GM23338 (cell line): Measurements from ENCODE around the gene CD40. TPM values are rescaled to one million over a fixed set of nuclear protein-coding genes. Genes with fewer than 3 reads are reported as not detected.

Experiments used
- ATAC-seq: fragments of 200-7000 bp; cut with Tn5 transposase; 3 replicates; pipeline ENCODE4 v1.9.1; 2020
- DNase-seq: peaks from one replicate; pipeline ENCODE4 v3.0.0-alpha.2; 2015; ENCODE audit warnings: low spot score
- H2AFZ ChIP-seq: fragments of 200-600 bp; sonication (generic); 2 replicates; pipeline ENCODE4 v1.8.0; 2016; ENCODE audit warnings: antibody characterized with exemption, mild to moderate bottlenecking, moderate library complexity
- H3F3A ChIP-seq: fragments of 200-600 bp; sonication (generic); replicated peaks from 2 replicates; pipeline ENCODE4 v1.8.0; 2017; ENCODE audit warnings: antibody characterized with exemption, mixed run types, low read depth
- H3K27ac ChIP-seq: fragments of 200-600 bp; sonication (generic); 2 replicates; pipeline ENCODE4 v1.6.1; 2016; ENCODE audit warnings: low read depth
- H3K27me3 ChIP-seq: fragments of 200-600 bp; sonication (generic); 2 replicates; pipeline ENCODE4 v1.8.0; 2016; ENCODE audit warnings: mild to moderate bottlenecking, mixed run types, moderate library complexity; ENCODE audit not compliant: insufficient read depth
- H3K36me3 ChIP-seq: fragments of 200-600 bp; sonication (generic); 2 replicates; pipeline ENCODE4 v1.8.0; 2016; ENCODE audit warnings: mild to moderate bottlenecking; ENCODE audit not compliant: insufficient read depth
- H3K4me1 ChIP-seq: fragments of 200-600 bp; sonication (generic); 2 replicates; pipeline ENCODE4 v1.8.0; 2016; ENCODE audit warnings: mild to moderate bottlenecking, moderate library complexity; ENCODE audit not compliant: insufficient read depth
- H3K4me2 ChIP-seq: fragments of 200-600 bp; sonication (generic); 2 replicates; pipeline ENCODE4 v1.7.1; 2017; ENCODE audit warnings: mixed run types
- H3K4me3 ChIP-seq: fragments of 200-600 bp; sonication (generic); 2 replicates; pipeline ENCODE4 v1.6.1; 2016; ENCODE audit warnings: mixed run types
- H3K79me2 ChIP-seq: fragments of 200-600 bp; sonication (generic); replicated peaks from 2 replicates; pipeline ENCODE4 v1.8.0; 2017; ENCODE audit warnings: mild to moderate bottlenecking; ENCODE audit not compliant: insufficient read depth
- H3K9me2 ChIP-seq: fragments of 200-600 bp; sonication (generic); 2 replicates; pipeline ENCODE4 v1.8.0; 2017; ENCODE audit not compliant: insufficient read depth
- H4K20me1 ChIP-seq: fragments of 200-600 bp; sonication (generic); replicated peaks from 2 replicates; pipeline ENCODE4 v1.8.0; 2017; ENCODE audit warnings: mild to moderate bottlenecking; ENCODE audit not compliant: insufficient read depth
- H3K27ac Mint-ChIP-seq: 2 replicates; pipeline ENCODE4 v1.8.0; 2020; ENCODE audit warnings: inconsistent platforms, mild to moderate bottlenecking, moderate library complexity, mixed read lengths
- H3K27me3 Mint-ChIP-seq: 3 replicates; pipeline ENCODE4 v1.8.0; 2022; ENCODE audit warnings: low read depth, mild to moderate bottlenecking, moderate library complexity, mixed read lengths, inconsistent platforms; ENCODE audit not compliant: insufficient read depth, poor library complexity
- H3K36me3 Mint-ChIP-seq: 3 replicates; pipeline ENCODE4 v1.8.0; 2021; ENCODE audit warnings: low read depth, mild to moderate bottlenecking, inconsistent platforms, moderate library complexity, mixed read lengths
- H3K4me1 Mint-ChIP-seq: 3 replicates; pipeline ENCODE4 v1.8.0; 2020; ENCODE audit warnings: mild to moderate bottlenecking, inconsistent platforms, mixed read lengths
- H3K4me3 Mint-ChIP-seq: 3 replicates; pipeline ENCODE4 v1.8.0; 2021; ENCODE audit warnings: moderate library complexity, mild to moderate bottlenecking, inconsistent platforms, mixed read lengths
- H3K9me3 Mint-ChIP-seq: 3 replicates; pipeline ENCODE4 v1.8.0; 2020; ENCODE audit warnings: moderate library complexity, mild to moderate bottlenecking, inconsistent platforms, mixed read lengths
- CREB1 ChIP-seq: fragments of 250-450 bp; sonication (Bioruptor Pico); IDR thresholded peaks from 2 replicates; pipeline ENCODE4 v1.5.0; 2020; ENCODE audit warnings: low read depth, mild to moderate bottlenecking, moderate library complexity
- CTCF ChIP-seq, 2 experiments: fragments of 200-600 bp in 1 of 2; sonication (generic) in 1 of 2; conservative IDR thresholded peaks; 2 replicates each; pipeline versions ENCODE4 v1.5.1 to v1.6.1; 2016 to 2017; ENCODE audit warnings: antibody characterized with exemption in 2 of 2, low read depth in 2 of 2, mild to moderate bottlenecking in 2 of 2, moderate library complexity in 1 of 2
- ETS1 ChIP-seq: IDR thresholded peaks from 2 replicates; pipeline ENCODE4 v1.6.1; 2016; ENCODE audit warnings: antibody characterized with exemption
- EZH2 ChIP-seq: fragments of 200-600 bp; sonication (generic); IDR thresholded peaks from one replicate; pipeline ENCODE4 v1.8.0; 2017; ENCODE audit warnings: antibody characterized with exemption, mild to moderate bottlenecking, low read depth; ENCODE audit not compliant: unreplicated experiment
- EZH2phosphoT487 ChIP-seq: fragments of 200-600 bp; sonication (generic); IDR thresholded peaks from one replicate; pipeline ENCODE4 v1.8.1; 2018; ENCODE audit warnings: antibody characterized with exemption; ENCODE audit not compliant: unreplicated experiment
- JUNB ChIP-seq: IDR thresholded peaks from one replicate; pipeline ENCODE4 v1.6.1; 2016; ENCODE audit warnings: antibody characterized with exemption; ENCODE audit not compliant: unreplicated experiment
- NANOG ChIP-seq: IDR thresholded peaks from 2 replicates; pipeline ENCODE4 v1.6.1; 2016; ENCODE audit warnings: antibody characterized with exemption, borderline replicate concordance
- POLR2AphosphoS5 ChIP-seq: IDR thresholded peaks from 2 replicates; pipeline ENCODE4 v1.6.1; 2016; ENCODE audit warnings: antibody characterized with exemption, low read depth
- REST ChIP-seq: IDR thresholded peaks from one replicate; pipeline ENCODE4 v1.6.1; 2018; ENCODE audit warnings: antibody characterized with exemption; ENCODE audit not compliant: unreplicated experiment
- STAT1 ChIP-seq: IDR thresholded peaks from one replicate; pipeline ENCODE4 v1.6.1; 2016; ENCODE audit warnings: antibody characterized with exemption; ENCODE audit not compliant: unreplicated experiment
- ZNF114 ChIP-seq: fragments of 250-450 bp; sonication (Bioruptor Pico); IDR thresholded peaks from 2 replicates; pipeline ENCODE4 v1.5.0; 2020; ENCODE audit warnings: mild to moderate bottlenecking, moderate library complexity
- ZNF331 ChIP-seq: fragments of 250-450 bp; sonication (Bioruptor Pico); IDR thresholded peaks from 2 replicates; pipeline ENCODE4 v1.5.0; 2020; ENCODE audit warnings: low read depth, mild to moderate bottlenecking, moderate library complexity
- ZNF462 ChIP-seq: fragments of 250-450 bp; sonication (Bioruptor Pico); IDR thresholded peaks from 2 replicates; pipeline ENCODE4 v1.5.0; 2020; ENCODE audit warnings: mild to moderate bottlenecking, moderate library complexity
- polyA plus RNA-seq: library from polyadenylated mRNA; unstranded; fragments of >200 nt; fragmentation: Nextera tagmentation; extraction: Ambion mirVana; gene quantifications from 2 replicates; pipeline ENCODE4 v1.2.1, GENCODE V29; 2016
- total RNA-seq: library from RNA; depleted of rRNA; stranded (reverse); fragments of >200 nt; shearing (Covaris generic); gene quantifications from 2 replicates; pipeline ENCODE4 v1.2.3, GENCODE V29; 2014

Gene CD40
- total and polyA plus RNA-seq, 2 experiments from 2014 or later, result 15.4 to 18.9 TPM

- no peaks in the 10 kb centered on the region for H3K9me2 ChIP-seq
- peak overlapping the region; percentile 58 for H3K4me2 ChIP-seq
- peaks cover 11% of the 10 kb centered on the region for H4K20me1 ChIP-seq
- peaks cover 39% of the 10 kb centered on the region for H3K4me1 ChIP-seq
- Mint-ChIP-seq H3K4me3 (peak overlapping the region; percentile 21; the same call in 1 of the 3 replicates), H3K36me3 (peaks cover 13% of the 10 kb centered on the region; the same call in 2 of the 3 replicates), H3K4me1 (peaks cover 16% of the 10 kb centered on the region), H3K27me3 (no peaks in the 10 kb centered on the region), H3K27ac (peak overlapping the region; percentile 29; the same call in 1 of the 2 replicates), H3K9me3 (no peaks in the 10 kb centered on the region)
- TF ChIP-seq EZH2 (no peak), ETS1 (no peak), ZNF114 (no peak), ZNF462 (no peak), CREB1 (CRISPR knock-in tag) (no peak), ZNF331 (no peak), STAT1 (no peak), EZH2phosphoT487 (no peak), CTCF (conservative IDR thresholded peaks at IDR 0.05; ENCODE audit: low read depth in 2 of 2) (no peak), NANOG (no peak), JUNB (no peak), REST (no peak), POLR2AphosphoS5 (no peak)
- H3F3A ChIP-seq, result peaks cover under 1% of the 10 kb centered on the region; the same call in 1 of the 2 replicates
- peak overlapping the region; percentile 82 for H3K27ac ChIP-seq
- no peaks in the 10 kb centered on the region for H3K27me3 ChIP-seq
- H3K79me2 ChIP-seq, result peaks cover 17% of the 10 kb centered on the region
- ATAC-seq (no peak; the same call in 2 of the 3 replicates), DNase-seq (no peak)
- H3K36me3 ChIP-seq, result 0 out of 2 replicates have a peak, but pooled peaks cover 2% of the 10 kb centered on the region
- no peak overlapping the region for H2AFZ ChIP-seq
- H3K4me3 ChIP-seq, result 0 out of 2 replicates have a peak overlapping the region, but pooled peaks have one; percentile 12
Observed at GRCh38 chr20:46073443-46073842, 44.7 kb upstream of the CD40 start.
